HG03378 (cell line): Measurements from ENCODE around the gene FAM234B.
A peak's percentile ranks its signal among the peaks of the same experiment; 100 is the strongest.

ENCODE experiments used
- ATAC-seq: cut with Tn5 transposase; IDR thresholded peaks from one replicate; pipeline ENCODE4 v1.9.1; 2021; ENCODE audit warnings: mild to moderate bottlenecking, moderate library complexity; ENCODE audit not compliant: unreplicated experiment

Gene FAM234B

GRCh38 chr12:13044002-13044905 lies at the start of gene FAM234B:
Gene FAM234B (plus strand): TSS chr12:13044381. CDS start chr12:13044404, 23 bp downstream.
- peak; percentile 47 for ATAC-seq

GRCh38 chr12:12995088-12995487 lies 49.1 kb upstream of the FAM234B start:
- no peak for ATAC-seq

- no peak for ATAC-seq
These were observed 48.0 kb upstream of the FAM234B start for GRCh38 chr12:12996209-12996608.

- ATAC-seq: no peak
These were observed 47.0 kb upstream of the FAM234B start for GRCh38 chr12:12997156-12997555.

GRCh38 chr12:12997734-12998133 lies 46.4 kb upstream of the FAM234B start:
- ATAC-seq: no peak

GRCh38 chr12:12998248-12998647 lies 45.9 kb upstream of the FAM234B start:
- ATAC-seq: no peak

- no peak for ATAC-seq
These were observed 44.8 kb upstream of the FAM234B start for GRCh38 chr12:12999271-12999958.

- peak; percentile 60 for ATAC-seq
These were observed 44.1 kb upstream of the FAM234B start, which contains the start of gene HEBP1 for GRCh38 chr12:12999959-13000615. Gene HEBP1 (minus strand): TSS chr12:13000265. CDS start chr12:13000114, 151 bp downstream.

- peak; percentile 45 for ATAC-seq
These were observed 43.6 kb upstream of the FAM234B start for GRCh38 chr12:13000616-13000924.

GRCh38 chr12:13000925-13001774 lies 43.0 kb upstream of the FAM234B start:
- ATAC-seq: peak; percentile 7

GRCh38 chr12:13001775-13002040 lies 42.5 kb upstream of the FAM234B start:
- ATAC-seq: no peak

- ATAC-seq: no peak
These were observed 41.7 kb upstream of the FAM234B start for GRCh38 chr12:13002301-13003097.

- no peak for ATAC-seq
These were observed 39.8 kb upstream of the FAM234B start for GRCh38 chr12:13004361-13004760.

- no peak for ATAC-seq
These were observed 39.2 kb upstream of the FAM234B start for GRCh38 chr12:13004986-13005385.

- no peak for ATAC-seq
These were observed 38.5 kb upstream of the FAM234B start for GRCh38 chr12:13005649-13006048.

- ATAC-seq: no peak
These were observed 36.5 kb upstream of the FAM234B start for GRCh38 chr12:13007496-13008233.

- ATAC-seq: no peak
These were observed 35.3 kb upstream of the FAM234B start for GRCh38 chr12:13008741-13009380.

GRCh38 chr12:13011098-13011497 lies 33.1 kb upstream of the FAM234B start:
- no peak for ATAC-seq

- no peak for ATAC-seq
These were observed 21.3 kb upstream of the FAM234B start for GRCh38 chr12:13022851-13023271.
